WTC11 (cell line): ENCODE measurements around the gene SYT7.

Experiments used
- CBFB ChIP-seq: sonication (generic); formaldehyde crosslinking; IDR thresholded peaks from 2 replicates; pipeline ENCODE4 v1.8.1; 2022; ENCODE audit warnings: mild to moderate bottlenecking, low read depth, missing genetic modification reagents
- CREM ChIP-seq: sonication (generic); formaldehyde crosslinking; IDR thresholded peaks from 2 replicates; pipeline ENCODE4 v1.8.1; 2022; ENCODE audit warnings: mild to moderate bottlenecking, missing genetic modification reagents, moderate library complexity
- ETV6 ChIP-seq: sonication (generic); formaldehyde crosslinking; IDR thresholded peaks from 2 replicates; pipeline ENCODE4 v1.8.1; 2022; ENCODE audit warnings: mild to moderate bottlenecking, missing genetic modification reagents
- GRHL2 ChIP-seq: fragments of 250-450 bp; sonication (Bioruptor Pico); IDR thresholded peaks from 2 replicates; pipeline ENCODE4 v1.8.0; 2022; ENCODE audit warnings: mild to moderate bottlenecking, moderate library complexity; ENCODE audit not compliant: insufficient replicate concordance, severe bottlenecking
- PRDM15 ChIP-seq: sonication (generic); formaldehyde crosslinking; IDR thresholded peaks from 2 replicates; pipeline ENCODE4 v1.8.0; 2022; ENCODE audit warnings: missing genetic modification reagents
- SMAD3 ChIP-seq: sonication (generic); formaldehyde crosslinking; IDR thresholded peaks from 2 replicates; pipeline ENCODE4 v1.8.0; 2022; ENCODE audit warnings: missing genetic modification reagents, mild to moderate bottlenecking, borderline replicate concordance
- ZNF232 ChIP-seq: sonication (generic); formaldehyde crosslinking; IDR thresholded peaks from 2 replicates; pipeline ENCODE4 v1.8.0; 2022; ENCODE audit warnings: mild to moderate bottlenecking, missing genetic modification reagents
- ZNF671 ChIP-seq: fragments of 250-450 bp; sonication (Bioruptor Pico); IDR thresholded peaks from 2 replicates; pipeline ENCODE4 v1.8.0; 2021; ENCODE audit warnings: mild to moderate bottlenecking
- TF ChIP-seq, protein P1 (sequence below): fragments of 200-600 bp; IDR thresholded peaks from 2 replicates; pipeline ENCODE4 v1.8.0; 2022; ENCODE audit warnings: antibody characterized with exemption

DNA sequence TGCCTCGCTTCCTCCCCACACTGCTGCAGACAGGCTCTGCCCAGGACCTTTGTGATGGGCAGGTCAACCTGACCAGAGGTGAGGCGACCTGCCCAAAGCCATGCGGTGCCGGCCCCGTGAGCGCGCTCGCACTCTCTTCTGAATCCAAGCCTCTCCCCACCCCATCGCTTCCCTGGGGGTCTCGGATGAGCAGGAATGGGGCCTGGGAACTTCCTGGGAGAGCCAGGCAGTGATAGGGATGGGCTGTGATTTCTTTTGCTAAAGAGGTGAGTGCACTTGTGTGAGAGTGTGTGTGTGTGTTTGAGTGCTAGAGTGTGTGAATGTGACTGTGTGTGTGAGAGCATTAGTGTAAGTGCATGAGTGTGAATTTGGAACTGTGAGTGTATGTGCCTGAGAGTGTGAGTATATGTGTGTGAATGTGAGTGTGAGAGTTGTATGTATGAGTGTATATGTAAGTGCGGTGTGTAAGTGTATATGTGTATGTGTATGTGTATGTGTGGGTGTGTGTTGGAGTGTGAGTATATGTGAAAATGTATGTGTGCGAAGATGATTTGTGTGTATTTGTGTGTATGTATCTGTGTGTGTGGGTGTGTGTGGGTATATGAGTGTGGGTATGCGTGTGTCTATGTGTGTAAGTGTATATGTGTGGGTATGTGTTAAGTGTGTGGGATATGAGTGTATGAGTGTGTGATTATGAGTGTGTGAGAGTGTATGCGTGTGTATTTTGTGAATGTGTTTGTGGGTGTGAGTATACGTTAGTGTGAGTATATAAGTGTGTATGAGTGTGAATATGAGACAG lies 84.1 kb downstream of the SYT7 start:
- TF ChIP-seq, protein P1, sequence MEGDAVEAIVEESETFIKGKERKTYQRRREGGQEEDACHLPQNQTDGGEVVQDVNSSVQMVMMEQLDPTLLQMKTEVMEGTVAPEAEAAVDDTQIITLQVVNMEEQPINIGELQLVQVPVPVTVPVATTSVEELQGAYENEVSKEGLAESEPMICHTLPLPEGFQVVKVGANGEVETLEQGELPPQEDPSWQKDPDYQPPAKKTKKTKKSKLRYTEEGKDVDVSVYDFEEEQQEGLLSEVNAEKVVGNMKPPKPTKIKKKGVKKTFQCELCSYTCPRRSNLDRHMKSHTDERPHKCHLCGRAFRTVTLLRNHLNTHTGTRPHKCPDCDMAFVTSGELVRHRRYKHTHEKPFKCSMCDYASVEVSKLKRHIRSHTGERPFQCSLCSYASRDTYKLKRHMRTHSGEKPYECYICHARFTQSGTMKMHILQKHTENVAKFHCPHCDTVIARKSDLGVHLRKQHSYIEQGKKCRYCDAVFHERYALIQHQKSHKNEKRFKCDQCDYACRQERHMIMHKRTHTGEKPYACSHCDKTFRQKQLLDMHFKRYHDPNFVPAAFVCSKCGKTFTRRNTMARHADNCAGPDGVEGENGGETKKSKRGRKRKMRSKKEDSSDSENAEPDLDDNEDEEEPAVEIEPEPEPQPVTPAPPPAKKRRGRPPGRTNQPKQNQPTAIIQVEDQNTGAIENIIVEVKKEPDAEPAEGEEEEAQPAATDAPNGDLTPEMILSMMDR: no peak
- TF ChIP-seq ETV6: no peak
- no peak for TF ChIP-seq SMAD3
- no peak for TF ChIP-seq ZNF232 (CRISPR knock-in tag)
- no peak for TF ChIP-seq ZNF671
- TF ChIP-seq PRDM15 (CRISPR knock-in tag): no peak
- no peak for TF ChIP-seq CBFB (CRISPR knock-in tag)
- TF ChIP-seq GRHL2: no peak
- no peak for TF ChIP-seq CREM
